DOHH2 (cell line): ENCODE results near the gene TUBB4A.

ENCODE experiments used
- H3F3A ChIP-seq: fragments of 200-600 bp; sonication (generic), shearing (Covaris generic); 2 replicates; pipeline ENCODE4 v1.6.0; 2016; ENCODE audit warnings: antibody characterized with exemption, mild to moderate bottlenecking; ENCODE audit not compliant: control insufficient read depth, insufficient read depth
- H3K27ac ChIP-seq: fragments of 200-600 bp; sonication (generic); 2 replicates; pipeline ENCODE4 v1.5.1; 2014; ENCODE audit warnings: low read depth, mild to moderate bottlenecking, low read length, moderate library complexity
- H3K27me3 ChIP-seq: fragments of 200-600 bp; sonication (generic); 2 replicates; pipeline ENCODE4 v1.6.1; 2014; ENCODE audit warnings: mild to moderate bottlenecking, low read length, mixed read lengths; ENCODE audit not compliant: control insufficient read depth
- H3K36me3 ChIP-seq: fragments of 200-600 bp; sonication (generic); 2 replicates; pipeline ENCODE4 v1.6.1; 2014; ENCODE audit warnings: mild to moderate bottlenecking, low read length, moderate library complexity, mixed read lengths; ENCODE audit not compliant: control insufficient read depth
- H3K4me1 ChIP-seq: fragments of 200-600 bp; sonication (generic); 2 replicates; pipeline ENCODE4 v1.6.1; 2014; ENCODE audit warnings: mild to moderate bottlenecking, low read length, mixed read lengths; ENCODE audit not compliant: control insufficient read depth
- H3K4me2 ChIP-seq: fragments of 200-600 bp; sonication (generic); 2 replicates; pipeline ENCODE4 v1.6.0; 2014; ENCODE audit warnings: mild to moderate bottlenecking, low read length, moderate library complexity
- H3K4me3 ChIP-seq: fragments of 200-600 bp; sonication (generic); 2 replicates; pipeline ENCODE4 v1.5.1; 2014; ENCODE audit warnings: mild to moderate bottlenecking, low read length, mixed read lengths
- H3K79me2 ChIP-seq: fragments of 200-600 bp; sonication (generic); 2 replicates; pipeline ENCODE4 v1.6.1; 2014; ENCODE audit warnings: mild to moderate bottlenecking, low read length, mixed read lengths; ENCODE audit not compliant: control insufficient read depth
- H3K9me2 ChIP-seq: fragments of 200-600 bp; sonication (generic); replicated peaks from 2 replicates; pipeline ENCODE4 v1.6.1; 2014; ENCODE audit warnings: mild to moderate bottlenecking, low read length, mixed read lengths; ENCODE audit not compliant: control insufficient read depth
- H3K9me3 ChIP-seq: fragments of 200-600 bp; sonication (generic); 2 replicates; pipeline ENCODE4 v1.6.1; 2014; ENCODE audit warnings: antibody characterized with exemption, low read length, mixed read lengths; ENCODE audit not compliant: control insufficient read depth, insufficient read depth
- H4K20me1 ChIP-seq: fragments of 200-600 bp; sonication (generic); 2 replicates; pipeline ENCODE4 v1.6.0; 2014; ENCODE audit warnings: low read depth, mild to moderate bottlenecking, antibody characterized with exemption, low read length, moderate library complexity; ENCODE audit not compliant: control insufficient read depth, insufficient read depth
- EZH2phosphoT487 ChIP-seq: fragments of 200-600 bp; sonication (generic); IDR thresholded peaks from 2 replicates; pipeline ENCODE4 v1.6.1; 2017; ENCODE audit warnings: borderline replicate concordance, mild to moderate bottlenecking, antibody characterized with exemption, low read length, moderate library complexity, mixed read lengths
- TF ChIP-seq, protein P1 (sequence below): fragments of 200-600 bp; sonication (generic); IDR thresholded peaks from one replicate; pipeline ENCODE4 v1.5.1; 2014; ENCODE audit warnings: antibody characterized with exemption, mild to moderate bottlenecking, low read depth, low read length; ENCODE audit not compliant: poor library complexity, severe bottlenecking

TUBB4A gene

DNA sequence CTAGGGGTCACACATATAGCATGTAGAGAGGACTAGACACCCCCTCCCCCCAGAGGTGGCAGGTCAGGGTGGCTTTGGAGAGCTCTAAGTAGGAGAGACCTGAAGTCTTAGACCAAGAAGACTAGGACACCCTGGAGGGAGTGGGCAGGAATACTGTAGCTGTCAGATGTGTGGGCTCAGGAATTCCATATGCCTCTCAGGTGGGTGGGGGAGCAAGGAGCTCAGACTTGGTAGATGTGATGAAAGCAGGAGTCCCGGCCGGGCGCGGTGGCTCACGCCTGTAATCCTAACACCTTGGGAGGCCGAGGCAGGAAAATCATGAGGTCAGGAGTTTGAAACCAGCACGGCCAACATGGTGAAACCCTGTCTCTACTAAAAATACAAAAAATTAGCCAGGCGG is 36.4 kb downstream of the TUBB4A start:
- Histone ChIP-seq H3F3A (no peaks in the 10 kb centered on the region), H3K36me3 (no peaks in the 10 kb centered on the region), H3K4me3 (no peak overlapping the region), H3K9me2 (no peaks in the 10 kb centered on the region), H3K9me3 (no peaks in the 10 kb centered on the region), H4K20me1 (no peaks in the 10 kb centered on the region), H3K79me2 (no peaks in the 10 kb centered on the region), H3K27me3 (no peaks in the 10 kb centered on the region), H3K4me2 (no peak overlapping the region), H3K27ac (no peak overlapping the region), H3K4me1 (no peaks in the 10 kb centered on the region)
- TF ChIP-seq, protein P1, sequence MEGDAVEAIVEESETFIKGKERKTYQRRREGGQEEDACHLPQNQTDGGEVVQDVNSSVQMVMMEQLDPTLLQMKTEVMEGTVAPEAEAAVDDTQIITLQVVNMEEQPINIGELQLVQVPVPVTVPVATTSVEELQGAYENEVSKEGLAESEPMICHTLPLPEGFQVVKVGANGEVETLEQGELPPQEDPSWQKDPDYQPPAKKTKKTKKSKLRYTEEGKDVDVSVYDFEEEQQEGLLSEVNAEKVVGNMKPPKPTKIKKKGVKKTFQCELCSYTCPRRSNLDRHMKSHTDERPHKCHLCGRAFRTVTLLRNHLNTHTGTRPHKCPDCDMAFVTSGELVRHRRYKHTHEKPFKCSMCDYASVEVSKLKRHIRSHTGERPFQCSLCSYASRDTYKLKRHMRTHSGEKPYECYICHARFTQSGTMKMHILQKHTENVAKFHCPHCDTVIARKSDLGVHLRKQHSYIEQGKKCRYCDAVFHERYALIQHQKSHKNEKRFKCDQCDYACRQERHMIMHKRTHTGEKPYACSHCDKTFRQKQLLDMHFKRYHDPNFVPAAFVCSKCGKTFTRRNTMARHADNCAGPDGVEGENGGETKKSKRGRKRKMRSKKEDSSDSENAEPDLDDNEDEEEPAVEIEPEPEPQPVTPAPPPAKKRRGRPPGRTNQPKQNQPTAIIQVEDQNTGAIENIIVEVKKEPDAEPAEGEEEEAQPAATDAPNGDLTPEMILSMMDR = no peak
- no peak for TF ChIP-seq EZH2phosphoT487

DNA sequence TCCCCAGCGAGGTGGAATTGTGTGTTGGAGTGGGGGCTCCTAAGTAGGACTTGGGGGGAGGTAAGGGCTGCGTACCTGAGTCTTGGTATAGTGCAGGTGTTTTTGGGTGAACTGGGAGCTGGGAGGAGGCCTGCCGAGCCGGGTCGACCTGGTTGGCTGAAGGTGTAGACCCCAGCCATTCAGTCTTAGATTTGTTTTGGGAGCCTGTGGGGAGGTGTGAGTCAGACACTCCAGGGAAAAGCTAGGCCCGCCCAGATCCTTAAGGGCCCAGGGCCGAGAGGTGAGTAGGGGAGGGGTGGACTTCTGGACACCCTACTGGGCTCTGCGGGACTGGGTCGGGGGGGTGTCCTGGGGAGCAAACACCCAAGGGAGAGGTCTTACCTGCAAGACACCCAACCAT is 37.1 kb downstream of the TUBB4A start:
- no peak overlapping the region for H3K4me3 ChIP-seq
- H3K27ac ChIP-seq = no peak overlapping the region
- H3K27me3 ChIP-seq = no peaks in the 10 kb centered on the region

DNA sequence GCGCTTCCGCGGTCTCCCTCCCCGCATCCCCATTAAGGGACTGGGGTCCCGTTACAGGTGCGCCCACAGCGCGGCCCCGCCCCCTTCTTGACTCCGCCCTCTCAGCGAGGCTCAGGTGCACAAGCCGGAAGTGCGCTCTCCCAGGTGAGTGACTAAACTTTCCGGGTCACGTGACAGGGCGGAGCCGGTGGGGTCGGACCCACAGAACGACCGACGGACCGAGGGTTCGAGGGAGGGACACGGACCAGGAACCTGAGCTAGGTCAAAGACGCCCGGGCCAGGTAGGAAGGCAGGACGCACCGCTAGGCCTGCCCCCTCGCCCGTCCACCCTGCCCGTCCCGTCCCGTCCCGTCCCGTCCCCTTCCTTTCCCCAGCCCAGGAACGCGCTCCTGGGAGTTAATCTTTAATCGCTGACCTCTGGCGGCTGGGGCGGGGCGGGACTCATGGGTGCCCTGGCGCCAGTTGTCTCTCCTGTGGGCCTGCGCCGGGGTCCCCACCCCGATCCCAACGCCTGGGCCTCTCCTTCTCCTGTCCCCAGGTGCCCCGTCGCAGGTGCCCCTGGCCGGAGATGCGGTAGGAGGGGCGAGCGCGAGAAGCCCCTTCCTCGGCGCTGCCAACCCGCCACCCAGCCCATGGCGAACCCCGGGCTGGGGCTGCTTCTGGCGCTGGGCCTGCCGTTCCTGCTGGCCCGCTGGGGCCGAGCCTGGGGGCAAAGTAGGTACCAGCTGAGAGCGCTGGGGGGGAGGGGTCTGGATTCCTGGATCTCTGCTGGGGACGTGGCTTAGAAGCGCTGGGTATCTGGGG is 37.8 kb downstream of the TUBB4A start, which contains the start of gene CRB3:
TSS of gene CRB3 (plus strand) at position 202 of the 804 bp plus-strand sequence. CDS start at position 633, 431 bp downstream.
- peaks cover 3% of the 10 kb centered on the region for H3K79me2 ChIP-seq
- H3K27me3 ChIP-seq = no peaks in the 10 kb centered on the region
- H3K4me2 ChIP-seq = no peak within 1 kb of the TSS
- H3K9me3 ChIP-seq = no peaks in the 10 kb centered on the region
- H3K4me3 ChIP-seq = no peak within 1 kb of the TSS
- no peaks in the 10 kb centered on the region for H3K4me1 ChIP-seq
- H3K36me3 ChIP-seq = no peaks in the 10 kb centered on the region
- H3K9me2 ChIP-seq = no peaks in the 10 kb centered on the region
- no peak within 1 kb of the TSS for H3K27ac ChIP-seq
- H4K20me1 ChIP-seq = no peaks in the 10 kb centered on the region
- no peaks in the 10 kb centered on the region for H3F3A ChIP-seq
- no peak for TF ChIP-seq EZH2phosphoT487
- TF ChIP-seq, protein P1 = no peak

More for the DNA sequence above, 37.1 kb downstream of the TUBB4A start:
- Histone ChIP-seq H3K9me2 (no peaks in the 10 kb centered on the region), H3K79me2 (no peaks in the 10 kb centered on the region), H3K4me2 (no peak overlapping the region), H3K36me3 (no peaks in the 10 kb centered on the region), H3K9me3 (no peaks in the 10 kb centered on the region), H3F3A (no peaks in the 10 kb centered on the region), H4K20me1 (no peaks in the 10 kb centered on the region), H3K4me1 (no peaks in the 10 kb centered on the region)
- TF ChIP-seq, protein P1 = no peak
- TF ChIP-seq EZH2phosphoT487 = no peak
